WTC11 (cell line): Measurements from ENCODE around the gene INTS11. TPM values are rescaled to one million over a fixed set of nuclear protein-coding genes. Genes with fewer than 3 reads are reported as not detected.

Experiments used
- ATAC-seq: fragments of 200-7000 bp; cut with Tn5 transposase; 2 replicates; pipeline ENCODE4 v1.10.0; 2021; ENCODE audit warnings: mild to moderate bottlenecking, moderate library complexity
- CTCF ChIA-PET: fragments of 300-600 bp; sonication (Branson Sonifier 250); formaldehyde crosslinking; loops from one replicate; lab custom pipeline; 2021; ENCODE audit warnings: antibody characterized with exemption; lab: Charles Lee
- POLR2A ChIA-PET: fragments of 350-600 bp; sonication (Branson Sonifier 250); formaldehyde crosslinking; loops from one replicate; lab custom pipeline; 2021; ENCODE audit warnings: antibody characterized with exemption; lab: Charles Lee
- DNase-seq: peaks from one replicate; pipeline ENCODE4 v3.0.0; 2021; ENCODE audit warnings: low spot score
- H3K27ac Mint-ChIP-seq: 2 replicates; pipeline ENCODE4 v1.8.0; 2021; ENCODE audit warnings: mixed read lengths
- H3K27me3 Mint-ChIP-seq: 2 replicates; pipeline ENCODE4 v1.8.0; 2021; ENCODE audit warnings: low read depth, mild to moderate bottlenecking, moderate library complexity, mixed read lengths
- H3K36me3 Mint-ChIP-seq: 2 replicates; pipeline ENCODE4 v1.8.0; 2021; ENCODE audit warnings: mixed read lengths
- H3K4me1 Mint-ChIP-seq: 2 replicates; pipeline ENCODE4 v1.8.0; 2022; ENCODE audit warnings: mixed read lengths
- H3K4me3 Mint-ChIP-seq: 2 replicates; pipeline ENCODE4 v1.8.0; 2021; ENCODE audit warnings: mild to moderate bottlenecking, moderate library complexity, mixed read lengths
- H3K9me3 Mint-ChIP-seq: 2 replicates; pipeline ENCODE4 v1.8.0; 2021; ENCODE audit warnings: mixed read lengths
- HMGA2 ChIP-seq: fragments of 250-450 bp; sonication (Bioruptor Pico); IDR thresholded peaks from 2 replicates; pipeline ENCODE4 v1.4.0; 2021; ENCODE audit warnings: mild to moderate bottlenecking, moderate library complexity
- MYBL2 ChIP-seq: sonication (generic); formaldehyde crosslinking; IDR thresholded peaks from 2 replicates; pipeline ENCODE4 v1.8.1; 2023; ENCODE audit warnings: mild to moderate bottlenecking, moderate library complexity, missing genetic modification reagents
- total RNA-seq: library from RNA; stranded (reverse); gene quantifications from 3 replicates; pipeline ENCODE4 v1.2.3, GENCODE V29; 2021
- TF ChIP-seq, protein P1 (sequence below): sonication (generic); formaldehyde crosslinking; IDR thresholded peaks from 2 replicates; pipeline ENCODE4 v1.8.1; 2022; ENCODE audit warnings: low read depth, missing genetic modification reagents, borderline replicate concordance
- TF ChIP-seq, protein P2 (sequence below): sonication (generic); formaldehyde crosslinking; IDR thresholded peaks from 2 replicates; pipeline ENCODE4 v1.8.1; 2023; ENCODE audit warnings: mild to moderate bottlenecking, missing genetic modification reagents
- TF ChIP-seq, protein P3 (sequence below): fragments of 250-450 bp; sonication (Bioruptor Pico); conservative IDR thresholded peaks from 2 replicates; pipeline ENCODE4 v1.9.0; 2021; ENCODE audit warnings: mild to moderate bottlenecking
- TF ChIP-seq, protein P4 (sequence below): sonication (generic); formaldehyde crosslinking; IDR thresholded peaks from 2 replicates; pipeline ENCODE4 v1.8.0; 2023; ENCODE audit warnings: mild to moderate bottlenecking, missing genetic modification reagents
- TF ChIP-seq, protein P5 (sequence below): sonication (generic); formaldehyde crosslinking; IDR thresholded peaks from 2 replicates; pipeline ENCODE4 v1.8.0; 2022; ENCODE audit warnings: mild to moderate bottlenecking, missing genetic modification reagents

Gene INTS11
- total RNA-seq, 1 experiment from 2014 or later, result 170 TPM

DNA sequence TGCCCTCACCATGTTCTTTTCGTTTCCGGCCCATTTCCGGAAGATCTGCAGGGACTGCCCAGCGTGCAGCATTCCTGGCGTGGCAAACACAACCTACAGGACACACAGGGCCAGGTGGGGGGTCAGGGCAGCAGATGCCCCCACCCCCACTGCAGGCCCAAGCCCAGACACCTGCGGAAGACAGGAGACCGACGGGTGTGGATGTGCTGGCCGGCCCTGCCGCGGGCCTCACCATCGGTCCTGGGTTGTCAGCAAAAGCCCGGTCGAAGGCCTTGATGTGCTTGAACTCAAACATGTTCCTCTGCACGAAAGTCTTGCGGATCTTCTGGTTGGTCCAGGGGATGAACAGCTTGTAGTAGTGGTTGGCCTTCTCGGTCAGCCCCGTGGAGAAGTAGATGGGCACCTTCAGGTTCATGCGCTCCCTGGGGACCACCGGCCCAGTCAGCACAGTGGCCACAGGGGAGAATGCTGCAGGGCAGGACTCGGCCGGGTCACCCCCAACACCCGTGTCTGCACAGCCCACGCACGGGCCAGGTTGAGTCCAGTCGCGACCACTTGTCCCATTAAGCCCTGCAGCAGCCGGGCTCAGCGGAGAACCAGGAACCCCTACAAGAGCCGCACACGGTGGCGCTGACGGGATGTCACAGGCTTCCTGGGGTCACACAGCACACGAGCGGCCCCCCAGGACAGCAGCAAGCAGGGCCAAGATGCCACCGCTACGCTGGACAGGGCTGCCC lies 10.8 kb downstream of the INTS11 start:
- no peak overlapping the region for H3K27ac Mint-ChIP-seq
- H3K27me3 Mint-ChIP-seq, result no peaks in the 10 kb centered on the region
- no peak overlapping the region for H3K4me3 Mint-ChIP-seq
- POLR2A ChIA-PET, result no interaction called here
- TF ChIP-seq, protein P1, sequence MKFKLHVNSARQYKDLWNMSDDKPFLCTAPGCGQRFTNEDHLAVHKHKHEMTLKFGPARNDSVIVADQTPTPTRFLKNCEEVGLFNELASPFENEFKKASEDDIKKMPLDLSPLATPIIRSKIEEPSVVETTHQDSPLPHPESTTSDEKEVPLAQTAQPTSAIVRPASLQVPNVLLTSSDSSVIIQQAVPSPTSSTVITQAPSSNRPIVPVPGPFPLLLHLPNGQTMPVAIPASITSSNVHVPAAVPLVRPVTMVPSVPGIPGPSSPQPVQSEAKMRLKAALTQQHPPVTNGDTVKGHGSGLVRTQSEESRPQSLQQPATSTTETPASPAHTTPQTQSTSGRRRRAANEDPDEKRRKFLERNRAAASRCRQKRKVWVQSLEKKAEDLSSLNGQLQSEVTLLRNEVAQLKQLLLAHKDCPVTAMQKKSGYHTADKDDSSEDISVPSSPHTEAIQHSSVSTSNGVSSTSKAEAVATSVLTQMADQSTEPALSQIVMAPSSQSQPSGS (CRISPR knock-in tag), result no peak
- no peak for TF ChIP-seq HMGA2 (CRISPR knock-in tag)
- TF ChIP-seq, protein P2, sequence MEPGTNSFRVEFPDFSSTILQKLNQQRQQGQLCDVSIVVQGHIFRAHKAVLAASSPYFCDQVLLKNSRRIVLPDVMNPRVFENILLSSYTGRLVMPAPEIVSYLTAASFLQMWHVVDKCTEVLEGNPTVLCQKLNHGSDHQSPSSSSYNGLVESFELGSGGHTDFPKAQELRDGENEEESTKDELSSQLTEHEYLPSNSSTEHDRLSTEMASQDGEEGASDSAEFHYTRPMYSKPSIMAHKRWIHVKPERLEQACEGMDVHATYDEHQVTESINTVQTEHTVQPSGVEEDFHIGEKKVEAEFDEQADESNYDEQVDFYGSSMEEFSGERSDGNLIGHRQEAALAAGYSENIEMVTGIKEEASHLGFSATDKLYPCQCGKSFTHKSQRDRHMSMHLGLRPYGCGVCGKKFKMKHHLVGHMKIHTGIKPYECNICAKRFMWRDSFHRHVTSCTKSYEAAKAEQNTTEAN (CRISPR knock-in tag), result 0 out of 2 replicates have a peak, but pooled peaks have one; percentile 3
- H3K4me1 Mint-ChIP-seq, result peaks cover 15% of the 10 kb centered on the region
- H3K36me3 Mint-ChIP-seq, result peaks cover 16% of the 10 kb centered on the region
- DNase-seq, result no peak
- CTCF ChIA-PET, result interaction anchor here (1.4 kb wide), 1 partner anchor 22 kb away, joined by 5 read pairs; no protein-coding TSS in a partner anchor
- no peak for ATAC-seq
- no peaks in the 10 kb centered on the region for H3K9me3 Mint-ChIP-seq

DNA sequence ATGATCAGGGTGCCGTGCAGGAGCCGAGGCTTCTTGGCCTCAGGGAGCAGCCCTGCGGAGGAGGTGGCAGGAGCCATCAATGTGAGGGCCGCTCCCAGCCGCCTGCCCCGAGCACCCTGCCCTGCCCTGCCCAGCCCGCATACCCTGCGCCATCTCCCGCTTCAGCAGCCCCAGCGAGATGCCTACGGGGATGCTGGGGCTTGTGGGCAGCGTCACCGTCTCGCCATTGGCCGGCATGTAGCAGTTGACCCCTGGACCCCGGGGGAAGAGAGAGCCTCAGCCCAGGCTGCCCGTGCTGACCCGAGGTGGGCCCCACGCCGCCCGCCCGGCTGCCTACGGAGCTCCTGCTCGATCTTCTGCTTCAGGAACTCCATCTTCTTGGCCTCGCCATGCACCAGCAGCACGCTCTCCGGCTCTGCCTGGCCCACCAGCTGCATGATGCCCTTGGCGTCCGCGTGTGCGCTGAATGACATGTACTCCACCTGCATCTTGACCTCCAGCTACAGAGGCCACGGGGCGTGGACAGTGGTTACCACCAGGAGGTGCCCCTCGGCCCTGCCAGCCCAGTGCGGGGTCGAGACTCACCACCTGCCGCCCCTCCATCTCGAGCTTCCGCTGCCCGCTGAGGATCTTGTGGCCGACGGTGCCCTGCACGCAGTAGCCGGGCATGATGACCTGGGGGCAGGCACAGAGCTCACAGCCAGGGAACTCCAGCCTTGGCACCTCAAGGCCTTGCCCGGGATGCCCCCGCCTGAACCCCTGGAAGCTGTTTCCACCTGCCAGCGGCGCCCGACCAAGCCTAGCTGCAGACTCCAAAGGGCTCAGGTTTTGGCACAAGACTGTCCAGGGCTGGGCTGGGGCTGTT lies 11.8 kb downstream of the INTS11 start:
- POLR2A ChIA-PET, result no interaction called here
- ATAC-seq (no peak), DNase-seq (no peak)
- Mint-ChIP-seq H3K36me3 (peaks cover 16% of the 10 kb centered on the region), H3K27ac (no peak overlapping the region; the same call in 1 of the 2 replicates), H3K9me3 (no peaks in the 10 kb centered on the region), H3K4me1 (peaks cover 15% of the 10 kb centered on the region), H3K27me3 (no peaks in the 10 kb centered on the region), H3K4me3 (no peak overlapping the region)
- CTCF ChIA-PET, result interaction anchor here (1.4 kb wide), 1 partner anchor 21 kb away, joined by 5 read pairs; no protein-coding TSS in a partner anchor
- TF ChIP-seq, protein P3, sequence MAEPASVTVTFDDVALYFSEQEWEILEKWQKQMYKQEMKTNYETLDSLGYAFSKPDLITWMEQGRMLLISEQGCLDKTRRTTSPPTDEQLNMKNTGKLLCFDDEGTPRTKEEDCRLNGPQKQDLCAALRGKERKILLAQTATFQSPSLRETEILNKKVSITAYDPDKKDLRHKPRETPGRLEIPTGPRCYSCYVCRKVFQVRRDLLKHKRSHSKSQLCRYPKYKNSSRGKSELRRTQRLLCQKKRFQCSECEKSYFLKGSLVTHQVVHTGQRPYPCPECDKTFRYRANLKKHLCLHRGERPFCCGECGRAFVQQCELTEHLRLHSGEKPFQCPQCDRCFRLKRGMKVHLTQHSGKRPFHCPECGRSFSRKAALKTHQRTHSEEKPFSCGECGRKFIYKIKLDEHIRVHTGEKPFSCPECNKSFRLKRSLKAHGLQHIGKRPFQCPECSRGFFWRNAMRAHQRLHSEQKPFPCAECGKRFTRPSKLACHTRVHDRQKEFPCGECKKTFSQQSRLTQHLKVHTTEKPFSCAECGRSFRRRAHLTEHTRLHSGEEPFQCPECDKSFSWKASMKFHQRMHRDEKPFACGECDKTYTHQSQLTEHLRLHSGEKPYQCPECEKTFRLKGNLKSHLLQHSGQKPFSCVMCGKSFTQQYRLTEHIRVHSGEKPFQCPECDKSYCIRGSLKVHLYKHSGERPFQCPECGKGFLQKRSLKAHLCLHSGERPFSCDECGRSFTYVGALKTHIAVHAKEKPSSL (CRISPR knock-in tag), result no peak
- TF ChIP-seq, protein P4, sequence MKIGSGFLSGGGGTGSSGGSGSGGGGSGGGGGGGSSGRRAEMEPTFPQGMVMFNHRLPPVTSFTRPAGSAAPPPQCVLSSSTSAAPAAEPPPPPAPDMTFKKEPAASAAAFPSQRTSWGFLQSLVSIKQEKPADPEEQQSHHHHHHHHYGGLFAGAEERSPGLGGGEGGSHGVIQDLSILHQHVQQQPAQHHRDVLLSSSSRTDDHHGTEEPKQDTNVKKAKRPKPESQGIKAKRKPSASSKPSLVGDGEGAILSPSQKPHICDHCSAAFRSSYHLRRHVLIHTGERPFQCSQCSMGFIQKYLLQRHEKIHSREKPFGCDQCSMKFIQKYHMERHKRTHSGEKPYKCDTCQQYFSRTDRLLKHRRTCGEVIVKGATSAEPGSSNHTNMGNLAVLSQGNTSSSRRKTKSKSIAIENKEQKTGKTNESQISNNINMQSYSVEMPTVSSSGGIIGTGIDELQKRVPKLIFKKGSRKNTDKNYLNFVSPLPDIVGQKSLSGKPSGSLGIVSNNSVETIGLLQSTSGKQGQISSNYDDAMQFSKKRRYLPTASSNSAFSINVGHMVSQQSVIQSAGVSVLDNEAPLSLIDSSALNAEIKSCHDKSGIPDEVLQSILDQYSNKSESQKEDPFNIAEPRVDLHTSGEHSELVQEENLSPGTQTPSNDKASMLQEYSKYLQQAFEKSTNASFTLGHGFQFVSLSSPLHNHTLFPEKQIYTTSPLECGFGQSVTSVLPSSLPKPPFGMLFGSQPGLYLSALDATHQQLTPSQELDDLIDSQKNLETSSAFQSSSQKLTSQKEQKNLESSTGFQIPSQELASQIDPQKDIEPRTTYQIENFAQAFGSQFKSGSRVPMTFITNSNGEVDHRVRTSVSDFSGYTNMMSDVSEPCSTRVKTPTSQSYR, result no peak
- TF ChIP-seq, protein P2 (CRISPR knock-in tag), result 0 out of 2 replicates have a peak, but pooled peaks have one; percentile 2
- TF ChIP-seq MYBL2 (CRISPR knock-in tag), result no peak
- TF ChIP-seq, protein P5, sequence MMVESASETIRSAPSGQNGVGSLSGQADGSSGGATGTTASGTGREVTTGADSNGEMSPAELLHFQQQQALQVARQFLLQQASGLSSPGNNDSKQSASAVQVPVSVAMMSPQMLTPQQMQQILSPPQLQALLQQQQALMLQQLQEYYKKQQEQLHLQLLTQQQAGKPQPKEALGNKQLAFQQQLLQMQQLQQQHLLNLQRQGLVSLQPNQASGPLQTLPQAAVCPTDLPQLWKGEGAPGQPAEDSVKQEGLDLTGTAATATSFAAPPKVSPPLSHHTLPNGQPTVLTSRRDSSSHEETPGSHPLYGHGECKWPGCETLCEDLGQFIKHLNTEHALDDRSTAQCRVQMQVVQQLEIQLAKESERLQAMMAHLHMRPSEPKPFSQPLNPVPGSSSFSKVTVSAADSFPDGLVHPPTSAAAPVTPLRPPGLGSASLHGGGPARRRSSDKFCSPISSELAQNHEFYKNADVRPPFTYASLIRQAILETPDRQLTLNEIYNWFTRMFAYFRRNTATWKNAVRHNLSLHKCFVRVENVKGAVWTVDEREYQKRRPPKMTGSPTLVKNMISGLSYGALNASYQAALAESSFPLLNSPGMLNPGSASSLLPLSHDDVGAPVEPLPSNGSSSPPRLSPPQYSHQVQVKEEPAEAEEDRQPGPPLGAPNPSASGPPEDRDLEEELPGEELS (CRISPR knock-in tag), result no peak
